PC-3 (cell line): ENCODE data around the gene TRIM37. TPM values are rescaled to one million over a fixed set of nuclear protein-coding genes. Genes with fewer than 3 reads are reported as not detected.

Source experiments
- ATAC-seq: fragments of 200-7000 bp; cut with Tn5 transposase; 2 replicates; pipeline ENCODE4 v1.9.1; 2020; ENCODE audit warnings: mild to moderate bottlenecking, moderate library complexity
- BruUV-seq: library from RNA; stranded (reverse); fragments of 400-500 nt; replicated peaks from 2 replicates; lab custom pipeline; 2021; lab: Mats Ljungman, UMichigan
- CTCF ChIA-PET: fragments of 300-600 bp; sonication (Branson Sonifier 250); formaldehyde crosslinking; loops from one replicate; lab custom pipeline; 2022; ENCODE audit warnings: antibody characterized with exemption; lab: Charles Lee
- POLR2A ChIA-PET: fragments of 300-600 bp; sonication (Branson Sonifier 250); formaldehyde crosslinking; loops from one replicate; lab custom pipeline; 2022; ENCODE audit warnings: antibody characterized with exemption; ENCODE audit not compliant: unreplicated experiment; lab: Charles Lee
- DNase-seq: peaks from one replicate; pipeline ENCODE4 v3.0.0-alpha.2; 2015
- H2AFZ ChIP-seq: fragments of 300-600 bp; sonication (generic); 2 replicates; pipeline ENCODE4 v1.6.0; 2016; ENCODE audit warnings: antibody characterized with exemption, low read length
- H3F3A ChIP-seq: fragments of 300-600 bp; sonication (generic); one replicate; pipeline ENCODE4 v1.6.0; 2017; ENCODE audit warnings: antibody characterized with exemption, low read length, control low read depth, mild to moderate bottlenecking; ENCODE audit not compliant: unreplicated experiment
- H3K27ac ChIP-seq: fragments of 300-600 bp; sonication (generic); 2 replicates; pipeline ENCODE4 v1.5.1; 2016; ENCODE audit warnings: mild to moderate bottlenecking, low read length
- H3K27me3 ChIP-seq: fragments of 300-600 bp; sonication (generic); 2 replicates; pipeline ENCODE4 v1.6.1; 2016; ENCODE audit warnings: low read length, mixed read lengths
- H3K36me3 ChIP-seq: fragments of 300-600 bp; sonication (generic); 2 replicates; pipeline ENCODE4 v1.6.1; 2016; ENCODE audit warnings: low read depth, mixed run types, low read length, mixed read lengths
- H3K4me1 ChIP-seq: fragments of 300-600 bp; sonication (generic); 2 replicates; pipeline ENCODE4 v1.5.1; 2016; ENCODE audit warnings: low read length; ENCODE audit not compliant: insufficient read depth
- H3K4me2 ChIP-seq: fragments of 300-600 bp; sonication (generic); 2 replicates; pipeline ENCODE4 v1.6.0; 2016; ENCODE audit warnings: low read length
- H3K4me3 ChIP-seq: fragments of 300-600 bp; sonication (generic); 2 replicates; pipeline ENCODE4 v1.5.1; 2016; ENCODE audit warnings: mild to moderate bottlenecking, low read length, mixed read lengths
- H3K79me2 ChIP-seq: fragments of 300-600 bp; sonication (generic); 2 replicates; pipeline ENCODE4 v1.6.1; 2017; ENCODE audit warnings: low read length, mixed read lengths
- H3K9ac ChIP-seq: fragments of 300-600 bp; sonication (generic); 2 replicates; pipeline ENCODE4 v1.6.0; 2016; ENCODE audit warnings: mild to moderate bottlenecking, low read length
- H3K9me2 ChIP-seq: fragments of 300-600 bp; sonication (generic); replicated peaks from 2 replicates; pipeline ENCODE4 v1.6.1; 2016; ENCODE audit warnings: mixed run types, low read length, mixed read lengths
- H3K9me3 ChIP-seq: fragments of 300-600 bp; sonication (generic); 2 replicates; pipeline ENCODE4 v1.6.1; 2016; ENCODE audit warnings: low read length, mixed read lengths
- H4K20me1 ChIP-seq: fragments of 300-600 bp; sonication (generic); 2 replicates; pipeline ENCODE4 v1.6.1; 2016; ENCODE audit warnings: low read length, mixed read lengths
- EZH2 ChIP-seq: fragments of 300-600 bp; sonication (generic); IDR thresholded peaks from one replicate; pipeline ENCODE4 v1.6.1; 2017; ENCODE audit warnings: antibody characterized with exemption, mild to moderate bottlenecking, low read length; ENCODE audit not compliant: unreplicated experiment
- EZH2phosphoT487 ChIP-seq: fragments of 300-600 bp; sonication (generic); IDR thresholded peaks from 2 replicates; pipeline ENCODE4 v1.6.1; 2018; ENCODE audit warnings: mild to moderate bottlenecking, antibody characterized with exemption, low read length, borderline replicate concordance
- intact Hi-C: fragments of 100-400 bp; cut with micrococcal nuclease; formaldehyde crosslinking; loops from 2 replicates; pipeline ENCODE4 v1.9.0; 2023
- total RNA-seq: library from RNA; depleted of rRNA; stranded (reverse); fragments of >200 nt; gene quantifications from 2 replicates; pipeline ENCODE4 v1.2.3, GENCODE V29; 2014
- TF ChIP-seq, protein P1 (sequence below): fragments of 300-600 bp; sonication (generic); conservative IDR thresholded peaks from 2 replicates; pipeline ENCODE4 v1.5.1; 2017; ENCODE audit warnings: antibody characterized with exemption, low read depth, mild to moderate bottlenecking, low read length

TRIM37 gene
- total RNA-seq, 1 experiment from 2014 or later, result 35.1 TPM

DNA sequence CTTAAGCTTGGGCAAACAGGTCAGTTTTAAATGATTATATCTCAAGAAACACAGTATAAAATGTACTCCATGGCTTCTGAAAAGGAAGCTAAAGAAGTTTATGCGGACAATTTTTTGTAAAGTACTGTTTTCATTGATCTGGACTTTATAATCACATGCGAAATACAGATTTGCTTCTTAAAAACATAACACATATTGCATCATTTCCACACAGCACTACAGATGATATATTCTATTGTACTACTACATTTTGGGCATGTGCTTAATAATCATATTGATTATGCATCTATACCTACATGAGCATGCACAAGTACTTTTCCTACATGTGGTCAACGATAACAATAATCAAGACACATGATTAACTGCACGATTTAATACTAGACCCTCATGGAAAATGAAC, 22.5 kb downstream of the TRIM37 start:
- BruUV-seq, result no TSS peak
- Histone ChIP-seq H3K79me2 (0 out of 2 replicates have a peak, but pooled peaks cover 6% of the 10 kb centered on the region), H3K36me3 (peaks cover 33% of the 10 kb centered on the region), H4K20me1 (0 out of 2 replicates have a peak, but pooled peaks cover 4% of the 10 kb centered on the region), H3K4me1 (no peaks in the 10 kb centered on the region), H3K4me3 (no peak overlapping the region), H3K9ac (no peak overlapping the region), H3K27me3 (no peaks in the 10 kb centered on the region), H2AFZ (no peak overlapping the region), H3K4me2 (no peak overlapping the region), H3K9me3 (no peaks in the 10 kb centered on the region), H3K27ac (no peak overlapping the region), H3K9me2 (no peaks in the 10 kb centered on the region), H3F3A (no peaks in the 10 kb centered on the region)
- TF ChIP-seq, protein P1, sequence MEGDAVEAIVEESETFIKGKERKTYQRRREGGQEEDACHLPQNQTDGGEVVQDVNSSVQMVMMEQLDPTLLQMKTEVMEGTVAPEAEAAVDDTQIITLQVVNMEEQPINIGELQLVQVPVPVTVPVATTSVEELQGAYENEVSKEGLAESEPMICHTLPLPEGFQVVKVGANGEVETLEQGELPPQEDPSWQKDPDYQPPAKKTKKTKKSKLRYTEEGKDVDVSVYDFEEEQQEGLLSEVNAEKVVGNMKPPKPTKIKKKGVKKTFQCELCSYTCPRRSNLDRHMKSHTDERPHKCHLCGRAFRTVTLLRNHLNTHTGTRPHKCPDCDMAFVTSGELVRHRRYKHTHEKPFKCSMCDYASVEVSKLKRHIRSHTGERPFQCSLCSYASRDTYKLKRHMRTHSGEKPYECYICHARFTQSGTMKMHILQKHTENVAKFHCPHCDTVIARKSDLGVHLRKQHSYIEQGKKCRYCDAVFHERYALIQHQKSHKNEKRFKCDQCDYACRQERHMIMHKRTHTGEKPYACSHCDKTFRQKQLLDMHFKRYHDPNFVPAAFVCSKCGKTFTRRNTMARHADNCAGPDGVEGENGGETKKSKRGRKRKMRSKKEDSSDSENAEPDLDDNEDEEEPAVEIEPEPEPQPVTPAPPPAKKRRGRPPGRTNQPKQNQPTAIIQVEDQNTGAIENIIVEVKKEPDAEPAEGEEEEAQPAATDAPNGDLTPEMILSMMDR, result no peak
- TF ChIP-seq EZH2phosphoT487 (no peak), EZH2 (no peak)
- ChIA-PET POLR2A (no interaction called here), CTCF (no interaction called here)
- ATAC-seq (no peak), DNase-seq (no peak)
- intact Hi-C loops, result no loop called here

GRCh38 chr17:59074494-59074893, 32.2 kb downstream of the TRIM37 start:
- Histone ChIP-seq H3K4me1 (no peaks in the 10 kb centered on the region), H4K20me1 (no peaks in the 10 kb centered on the region), H2AFZ (no peak overlapping the region), H3K27me3 (no peaks in the 10 kb centered on the region), H3K9me2 (no peaks in the 10 kb centered on the region), H3K27ac (no peak overlapping the region), H3K9me3 (no peaks in the 10 kb centered on the region), H3F3A (no peaks in the 10 kb centered on the region), H3K9ac (no peak overlapping the region), H3K4me2 (no peak overlapping the region), H3K4me3 (no peak overlapping the region), H3K79me2 (no peaks in the 10 kb centered on the region), H3K36me3 (peaks cover 43% of the 10 kb centered on the region)
- no peak for DNase-seq
- ATAC-seq, result no peak
- intact Hi-C loops, result no loop called here
- BruUV-seq, result no TSS peak
- CTCF ChIA-PET, result no interaction called here
- POLR2A ChIA-PET, result no interaction called here
- TF ChIP-seq EZH2phosphoT487 (no peak), EZH2 (no peak)
- TF ChIP-seq, protein P1, result no peak

DNA sequence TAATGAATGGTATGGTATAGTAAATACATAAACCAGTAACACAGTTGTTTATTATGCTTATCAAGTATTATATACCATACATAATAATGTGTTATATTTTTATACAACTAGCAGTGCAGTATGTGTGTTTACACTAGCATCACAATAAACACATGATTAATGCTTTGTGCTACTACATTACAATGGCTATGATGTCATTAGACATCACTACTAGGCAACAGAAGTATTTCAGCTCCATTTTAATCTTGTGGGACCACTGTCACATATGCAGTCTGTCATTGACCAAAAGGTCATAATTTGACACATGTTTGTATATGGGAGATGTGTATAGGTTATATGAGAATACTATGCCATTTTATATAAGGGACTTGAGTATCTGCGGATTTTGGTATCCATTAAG, 32.7 kb downstream of the TRIM37 start:
- Histone ChIP-seq H3K4me1 (no peaks in the 10 kb centered on the region), H3K9me3 (no peaks in the 10 kb centered on the region), H3K4me2 (no peak overlapping the region), H3K9me2 (no peaks in the 10 kb centered on the region), H2AFZ (no peak overlapping the region), H3K36me3 (peaks cover 40% of the 10 kb centered on the region), H3F3A (no peaks in the 10 kb centered on the region), H3K9ac (no peak overlapping the region), H3K27me3 (no peaks in the 10 kb centered on the region), H3K27ac (no peak overlapping the region), H3K79me2 (no peaks in the 10 kb centered on the region), H3K4me3 (no peak overlapping the region), H4K20me1 (no peaks in the 10 kb centered on the region)
- intact Hi-C loops, result no loop called here
- BruUV-seq, result no TSS peak
- DNase-seq, result no peak
- no peak for ATAC-seq
- CTCF ChIA-PET, result no interaction called here
- POLR2A ChIA-PET, result no interaction called here
- TF ChIP-seq EZH2 (no peak), EZH2phosphoT487 (no peak)
- TF ChIP-seq, protein P1, result no peak
